ENCODE measurements around the gene CFAP99. TPM values are rescaled to one million over a fixed set of nuclear protein-coding genes. Genes with fewer than 3 reads are reported as not detected.

The CFAP99 gene
- total and polyA plus RNA-seq, 9 of the 15 experiments (the other 6 are each of a cell fraction or from before 2014, with no cell fraction given), result 0.07 to 0.18 (median 0.09) TPM; not detected in 6

DNA sequence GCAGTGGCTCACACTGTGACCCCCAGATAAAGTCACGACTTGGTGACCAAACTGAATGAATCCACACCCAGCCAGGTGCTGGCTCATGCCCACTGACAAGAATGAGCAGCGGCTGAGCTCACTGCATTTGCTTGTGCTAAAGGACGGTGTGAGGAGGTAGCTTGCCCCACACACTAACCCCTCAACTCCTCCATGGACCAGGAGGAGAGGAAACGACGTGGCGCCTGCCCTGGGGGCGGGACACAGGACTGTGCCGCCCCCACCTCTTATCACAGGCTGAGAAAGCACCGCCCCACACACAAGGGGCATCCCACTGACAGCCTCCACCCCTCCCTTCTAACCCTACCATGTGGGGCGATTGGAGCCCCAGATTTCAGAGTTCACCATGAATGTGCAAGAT lies 43.3 kb upstream of the CFAP99 start (continued):
- TF ChIP-seq MAZ (CRISPR knock-in tag; conservative IDR thresholded peaks at IDR 0.05 in 1 of 2, IDR thresholded peaks at IDR 0.05 in 1 of 2) (peak in 1 of 2 experiments; percentile 35; a peak in 1 of 4 replicates), SMAD4 (CRISPR knock-in tag; conservative IDR thresholded peaks at IDR 0.05) (no peak), DPF2 (IDR thresholded peaks at IDR 0.05) (peak; percentile 57; the same call in 1 of the 2 replicates), OTX1 (CRISPR knock-in tag; IDR thresholded peaks at IDR 0.05) (no peak), CBFB (CRISPR knock-in tag; IDR thresholded peaks at IDR 0.05) (no peak), TBP (optimal IDR thresholded peaks at IDR 0.05; ENCODE audit: low read depth, low read length) (peak; percentile 22), MYC (IDR thresholded peaks at IDR 0.05; ENCODE audit: low read depth, low read length) (0 out of 2 replicates have a peak, but pooled peaks have one; percentile 16), MYC (CRISPR knock-in tag; IDR thresholded peaks at IDR 0.05; ENCODE audit: borderline replicate concordance, low read depth) (no peak), PBX2 (CRISPR knock-in tag; IDR thresholded peaks at IDR 0.05; ENCODE audit: low read depth) (no peak), PBX2 (tag; conservative IDR thresholded peaks at IDR 0.05; ENCODE audit: low read depth) (no peak), ETS2 (tag; IDR thresholded peaks at IDR 0.05; ENCODE audit: borderline replicate concordance, poor library complexity, severe bottlenecking) (no peak), ZNF583 (CRISPR knock-in tag; IDR thresholded peaks at IDR 0.05) (no peak), ZNF124 (CRISPR knock-in tag; IDR thresholded peaks at IDR 0.05) (no peak), NFE2 (IDR thresholded peaks at IDR 0.05; ENCODE audit: low read depth) (no peak), ID3 (CRISPR knock-in tag; IDR thresholded peaks at IDR 0.05) (no peak), ID3 (tag; IDR thresholded peaks at IDR 0.05) (no peak), PML (IDR thresholded peaks at IDR 0.05; ENCODE audit: low read length) (no peak), CTCFL (IDR thresholded peaks at IDR 0.05; ENCODE audit: borderline replicate concordance, insufficient read depth, low read depth, low read length, poor library complexity, severe bottlenecking) (no peak), ZNF280A (IDR thresholded peaks at IDR 0.05; ENCODE audit: low read depth, partially characterized antibody) (no peak), TGIF2 (CRISPR knock-in tag; IDR thresholded peaks at IDR 0.05) (peak; percentile 35; the same call in 1 of the 2 replicates), HMG20B (CRISPR knock-in tag; IDR thresholded peaks at IDR 0.05) (no peak)
- TF ChIP-seq, protein P1, sequence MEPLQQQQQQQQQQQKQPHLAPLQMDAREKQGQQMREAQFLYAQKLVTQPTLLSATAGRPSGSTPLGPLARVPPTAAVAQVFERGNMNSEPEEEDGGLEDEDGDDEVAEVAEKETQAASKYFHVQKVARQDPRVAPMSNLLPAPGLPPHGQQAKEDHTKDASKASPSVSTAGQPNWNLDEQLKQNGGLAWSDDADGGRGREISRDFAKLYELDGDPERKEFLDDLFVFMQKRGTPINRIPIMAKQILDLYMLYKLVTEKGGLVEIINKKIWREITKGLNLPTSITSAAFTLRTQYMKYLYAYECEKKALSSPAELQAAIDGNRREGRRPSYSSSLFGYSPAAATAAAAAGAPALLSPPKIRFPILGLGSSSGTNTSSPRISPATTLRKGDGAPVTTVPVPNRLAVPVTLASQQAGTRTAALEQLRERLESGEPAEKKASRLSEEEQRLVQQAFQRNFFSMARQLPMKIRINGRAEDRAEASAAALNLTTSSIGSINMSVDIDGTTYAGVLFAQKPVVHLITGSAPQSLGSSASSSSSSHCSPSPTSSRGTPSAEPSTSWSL (CRISPR knock-in tag; IDR thresholded peaks at IDR 0.05; ENCODE audit: borderline replicate concordance), result no peak

Measured in K562 (cell line).